DOHH2 (cell line): ENCODE results near the gene ITGA8.

Source experiments
- H3F3A ChIP-seq: fragments of 200-600 bp; sonication (generic), shearing (Covaris generic); 2 replicates; pipeline ENCODE4 v1.6.0; 2016; ENCODE audit warnings: antibody characterized with exemption, mild to moderate bottlenecking; ENCODE audit not compliant: control insufficient read depth, insufficient read depth
- H3K27ac ChIP-seq: fragments of 200-600 bp; sonication (generic); 2 replicates; pipeline ENCODE4 v1.5.1; 2014; ENCODE audit warnings: low read depth, mild to moderate bottlenecking, low read length, moderate library complexity
- H3K27me3 ChIP-seq: fragments of 200-600 bp; sonication (generic); 2 replicates; pipeline ENCODE4 v1.6.1; 2014; ENCODE audit warnings: mild to moderate bottlenecking, low read length, mixed read lengths; ENCODE audit not compliant: control insufficient read depth
- H3K36me3 ChIP-seq: fragments of 200-600 bp; sonication (generic); 2 replicates; pipeline ENCODE4 v1.6.1; 2014; ENCODE audit warnings: mild to moderate bottlenecking, low read length, moderate library complexity, mixed read lengths; ENCODE audit not compliant: control insufficient read depth
- H3K4me1 ChIP-seq: fragments of 200-600 bp; sonication (generic); 2 replicates; pipeline ENCODE4 v1.6.1; 2014; ENCODE audit warnings: mild to moderate bottlenecking, low read length, mixed read lengths; ENCODE audit not compliant: control insufficient read depth
- H3K4me2 ChIP-seq: fragments of 200-600 bp; sonication (generic); 2 replicates; pipeline ENCODE4 v1.6.0; 2014; ENCODE audit warnings: mild to moderate bottlenecking, low read length, moderate library complexity
- H3K4me3 ChIP-seq: fragments of 200-600 bp; sonication (generic); 2 replicates; pipeline ENCODE4 v1.5.1; 2014; ENCODE audit warnings: mild to moderate bottlenecking, low read length, mixed read lengths
- H3K79me2 ChIP-seq: fragments of 200-600 bp; sonication (generic); 2 replicates; pipeline ENCODE4 v1.6.1; 2014; ENCODE audit warnings: mild to moderate bottlenecking, low read length, mixed read lengths; ENCODE audit not compliant: control insufficient read depth
- H3K9me2 ChIP-seq: fragments of 200-600 bp; sonication (generic); replicated peaks from 2 replicates; pipeline ENCODE4 v1.6.1; 2014; ENCODE audit warnings: mild to moderate bottlenecking, low read length, mixed read lengths; ENCODE audit not compliant: control insufficient read depth
- H3K9me3 ChIP-seq: fragments of 200-600 bp; sonication (generic); 2 replicates; pipeline ENCODE4 v1.6.1; 2014; ENCODE audit warnings: antibody characterized with exemption, low read length, mixed read lengths; ENCODE audit not compliant: control insufficient read depth, insufficient read depth
- H4K20me1 ChIP-seq: fragments of 200-600 bp; sonication (generic); 2 replicates; pipeline ENCODE4 v1.6.0; 2014; ENCODE audit warnings: low read depth, mild to moderate bottlenecking, antibody characterized with exemption, low read length, moderate library complexity; ENCODE audit not compliant: control insufficient read depth, insufficient read depth
- CTCF ChIP-seq: fragments of 200-600 bp; sonication (generic); IDR thresholded peaks from one replicate; pipeline ENCODE4 v1.5.1; 2014; ENCODE audit warnings: antibody characterized with exemption, mild to moderate bottlenecking, low read depth, low read length; ENCODE audit not compliant: poor library complexity, severe bottlenecking
- EZH2phosphoT487 ChIP-seq: fragments of 200-600 bp; sonication (generic); IDR thresholded peaks from 2 replicates; pipeline ENCODE4 v1.6.1; 2017; ENCODE audit warnings: borderline replicate concordance, mild to moderate bottlenecking, antibody characterized with exemption, low read length, moderate library complexity, mixed read lengths

The ITGA8 gene

GRCh38 chr10:15545884-15546283, 173.8 kb downstream of the ITGA8 start:
- no peaks in the 10 kb centered on the region for H3K9me3 ChIP-seq
- no peak overlapping the region for H3K4me3 ChIP-seq
- no peak overlapping the region for H3K4me2 ChIP-seq
- H3K36me3 ChIP-seq = no peaks in the 10 kb centered on the region
- no peaks in the 10 kb centered on the region for H3K9me2 ChIP-seq
- H3K4me1 ChIP-seq = no peaks in the 10 kb centered on the region
- H3K27me3 ChIP-seq = no peaks in the 10 kb centered on the region
- H4K20me1 ChIP-seq = no peaks in the 10 kb centered on the region
- no peaks in the 10 kb centered on the region for H3F3A ChIP-seq
- TF ChIP-seq EZH2phosphoT487 (no peak), CTCF (no peak)
- H3K27ac ChIP-seq = no peak overlapping the region
- no peaks in the 10 kb centered on the region for H3K79me2 ChIP-seq

GRCh38 chr10:15545266-15545665, 174.5 kb downstream of the ITGA8 start:
- Histone ChIP-seq H4K20me1 (no peaks in the 10 kb centered on the region), H3K4me2 (no peak overlapping the region), H3K27me3 (no peaks in the 10 kb centered on the region), H3K4me3 (no peak overlapping the region), H3K4me1 (no peaks in the 10 kb centered on the region), H3F3A (no peaks in the 10 kb centered on the region), H3K36me3 (no peaks in the 10 kb centered on the region), H3K79me2 (no peaks in the 10 kb centered on the region), H3K9me2 (no peaks in the 10 kb centered on the region), H3K9me3 (no peaks in the 10 kb centered on the region), H3K27ac (no peak overlapping the region)
- TF ChIP-seq CTCF (no peak), EZH2phosphoT487 (no peak)

GRCh38 chr10:15543994-15544393, 175.7 kb downstream of the ITGA8 start:
- Histone ChIP-seq H3K9me3 (no peaks in the 10 kb centered on the region), H4K20me1 (no peaks in the 10 kb centered on the region), H3K27me3 (no peaks in the 10 kb centered on the region), H3K36me3 (no peaks in the 10 kb centered on the region), H3K27ac (no peak overlapping the region), H3K4me3 (no peak overlapping the region), H3F3A (no peaks in the 10 kb centered on the region), H3K79me2 (no peaks in the 10 kb centered on the region), H3K4me1 (no peaks in the 10 kb centered on the region), H3K9me2 (no peaks in the 10 kb centered on the region), H3K4me2 (no peak overlapping the region)
- TF ChIP-seq CTCF (no peak), EZH2phosphoT487 (no peak)

- H4K20me1 ChIP-seq = no peaks in the 10 kb centered on the region
- TF ChIP-seq CTCF (no peak), EZH2phosphoT487 (no peak)
These were observed 176.9 kb downstream of the ITGA8 start for GRCh38 chr10:15542817-15543216.

More at GRCh38 chr10:15542817-15543216, 176.9 kb downstream of the ITGA8 start:
- Histone ChIP-seq H3K9me2 (no peaks in the 10 kb centered on the region), H3K79me2 (no peaks in the 10 kb centered on the region), H3K4me2 (no peak overlapping the region), H3K36me3 (no peaks in the 10 kb centered on the region), H3K27ac (no peak overlapping the region), H3K27me3 (no peaks in the 10 kb centered on the region), H3K4me1 (no peaks in the 10 kb centered on the region), H3F3A (no peaks in the 10 kb centered on the region), H3K9me3 (no peaks in the 10 kb centered on the region), H3K4me3 (no peak overlapping the region)
